K562 (cell line): ENCODE results near the gene RPAP2. TPM values are rescaled to one million over a fixed set of nuclear protein-coding genes. Genes with fewer than 3 reads are reported as not detected.

Experiments used
- ATAC-seq: fragments of 200-7000 bp; cut with Tn5 transposase; 3 replicates; pipeline ENCODE4 v1.9.1; 2020; ENCODE audit warnings: moderate library complexity
- BruUV-seq: library from RNA; stranded (reverse); fragments of 400-500 nt; replicated peaks from 2 replicates; lab custom pipeline; 2021; lab: Mats Ljungman, UMichigan
- CTCF ChIA-PET: fragments of 300-600 bp; formaldehyde crosslinking; extraction: SDS; loops from one replicate; lab custom pipeline; 2021; ENCODE audit warnings: low intra/inter-chr PET ratio; lab: Yijun Ruan, JAX
- POLR2A ChIA-PET: fragments of 300-600, 350-650 bp; sonication (Branson Sonifier 250); formaldehyde crosslinking; extraction: SDS; loops from one replicate; lab custom pipeline; 2021; ENCODE audit warnings: antibody characterized with exemption, inconsistent platforms; lab: Yijun Ruan, JAX
- DNase-seq, 4 experiments: peaks; one replicate each; pipeline versions ENCODE4 v3.0.0 to v3.0.0-alpha.2; 2011 to 2018; ENCODE audit warnings: low spot score in 3 of 4, mixed read lengths in 3 of 4; ENCODE audit errors: extremely low read depth in 1 of 4
- FAIRE-seq: peaks from 2 replicates; lab custom pipeline; 2011; peaks lifted over from hg19 to GRCh38; lab: Jason Lieb, UNC
- H2AFZ ChIP-seq: 2 replicates; pipeline ENCODE4 v1.6.0; 2011; ENCODE audit warnings: low read depth, low read length, control low read depth, inconsistent platforms
- H3K27ac ChIP-seq: fragments of 200-600 bp; 3 replicates; pipeline ENCODE4 v1.8.0; 2011; ENCODE audit warnings: low read depth, mild to moderate bottlenecking, control low read depth, inconsistent platforms, low read length, moderate library complexity, mixed read lengths; ENCODE audit errors: extremely low read depth
- H3K27me3 ChIP-seq, 2 experiments: fragments of 300-600 bp in 1 of 2; 2 replicates in 1 of 2; 3 replicates in 1 of 2; pipeline versions ENCODE4 v1.6.0 to v1.8.0; 2011; ENCODE audit warnings: inconsistent platforms in 2 of 2, low read length in 2 of 2, mild to moderate bottlenecking in 1 of 2, mixed read lengths in 1 of 2, moderate library complexity in 1 of 2; ENCODE audit not compliant: control insufficient read depth in 2 of 2, insufficient read depth in 2 of 2
- H3K36me3 ChIP-seq: fragments of 300-600 bp; 3 replicates; pipeline ENCODE4 v1.8.0; 2011; ENCODE audit warnings: mild to moderate bottlenecking, low read length, inconsistent platforms; ENCODE audit not compliant: control insufficient read depth, insufficient read depth
- H3K4me1 ChIP-seq, 2 experiments: fragments of 200-600 bp in 1 of 2; replicated peaks in 1 of 2; 2 replicates in 1 of 2; 3 replicates in 1 of 2; pipeline versions ENCODE4 v1.5.1 to v1.8.0; 2011; ENCODE audit warnings: inconsistent platforms in 2 of 2, low read length in 2 of 2, mild to moderate bottlenecking in 1 of 2, mixed read lengths in 1 of 2, moderate library complexity in 1 of 2; ENCODE audit not compliant: control insufficient read depth in 2 of 2, insufficient read depth in 2 of 2
- H3K4me2 ChIP-seq: 2 replicates; pipeline ENCODE4 v1.6.1; 2011; ENCODE audit warnings: low read length, control low read depth, inconsistent platforms, mixed read lengths; ENCODE audit not compliant: insufficient read depth
- H3K4me3 ChIP-seq: fragments of 200-600 bp; sonication (generic), shearing (Covaris generic); 2 replicates; pipeline ENCODE4 v1.5.1; 2016; ENCODE audit warnings: control low read depth, inconsistent platforms
- H3K79me2 ChIP-seq: fragments of 200-600 bp; 3 replicates; pipeline ENCODE4 v1.8.0; 2011; ENCODE audit warnings: low read length, inconsistent platforms; ENCODE audit not compliant: control insufficient read depth, insufficient read depth
- H3K9ac ChIP-seq, 2 experiments: 2 replicates each; pipeline versions ENCODE4 v1.6.0 to v1.6.1; 2011; ENCODE audit warnings: low read depth in 2 of 2, low read length in 2 of 2, control low read depth in 1 of 2, inconsistent platforms in 1 of 2, mild to moderate bottlenecking in 1 of 2, mixed read lengths in 1 of 2; ENCODE audit not compliant: insufficient read depth in 1 of 2
- H3K9me1 ChIP-seq: one replicate; pipeline ENCODE4 v1.6.0; 2011; ENCODE audit warnings: inconsistent platforms, mild to moderate bottlenecking, low read length, moderate library complexity; ENCODE audit not compliant: control insufficient read depth, insufficient read depth
- H3K9me3 ChIP-seq: replicated peaks from 2 replicates; pipeline ENCODE4 v1.5.1; 2011; ENCODE audit warnings: low read depth, low read length, inconsistent platforms; ENCODE audit not compliant: control insufficient read depth, insufficient read depth
- H4K20me1 ChIP-seq: replicated peaks from 2 replicates; pipeline ENCODE4 v1.6.1; 2011; ENCODE audit warnings: low read length, inconsistent platforms, mixed read lengths; ENCODE audit not compliant: control insufficient read depth, insufficient read depth
- BHLHE40 ChIP-seq: IDR thresholded peaks from 2 replicates; pipeline ENCODE4 v1.6.1; 2011; ENCODE audit warnings: low read length, improper control_type of control experiment
- NUFIP1 ChIP-seq: fragments of 450-650 bp; IDR thresholded peaks from 2 replicates; pipeline ENCODE4 v1.6.1; 2018; ENCODE audit not compliant: partially characterized antibody
- PHF20 ChIP-seq: fragments of 450-650 bp; IDR thresholded peaks from 2 replicates; pipeline ENCODE4 v1.6.1; 2018; ENCODE audit not compliant: partially characterized antibody
- RBBP5 ChIP-seq: fragments of 200-600 bp; sonication (generic); IDR thresholded peaks from 2 replicates; pipeline ENCODE4 v1.6.1; 2012; ENCODE audit warnings: borderline replicate concordance, mild to moderate bottlenecking, low read length, control low read depth, inconsistent platforms; ENCODE audit not compliant: insufficient read depth, poor library complexity, severe bottlenecking
- SIN3B ChIP-seq: fragments of 450-650 bp; IDR thresholded peaks from 2 replicates; pipeline ENCODE4 v1.6.1; 2017; ENCODE audit warnings: low read depth, mild to moderate bottlenecking, moderate library complexity
- TBP ChIP-seq: optimal IDR thresholded peaks from 2 replicates; pipeline ENCODE3; 2011; ENCODE audit warnings: low read depth, low read length, improper control_type of control experiment
- TCF7L2 ChIP-seq: fragments of 150-350 bp; IDR thresholded peaks from 2 replicates; pipeline ENCODE4 v1.6.1; 2016; ENCODE audit warnings: low read depth, mild to moderate bottlenecking, low read length, moderate library complexity
- XRCC4 ChIP-seq: IDR thresholded peaks from one replicate; pipeline ENCODE4 v1.6.1; 2011; ENCODE audit not compliant: insufficient read depth, insufficient read length; ENCODE audit errors: extremely low read depth
- ZBED1 ChIP-seq: IDR thresholded peaks from 2 replicates; pipeline ENCODE4 v1.6.1; 2014
- WGBS: fragments of 100-300 bp; shearing (Covaris generic); methylation state at CpG from one replicate; pipeline ENCODE4 v1.1.6; 2016; ENCODE audit warnings: low coverage, mixed read lengths; ENCODE audit not compliant: insufficient coverage; ENCODE audit errors: missing lambda C conversion rate; 5-methylcytosine and 5-hydroxymethylcytosine counted together
- in situ Hi-C: fragments of 300-500 bp; cut with MboI; formaldehyde crosslinking; loops from 4 replicates; pipeline ENCODE4 v1.15.0; 2018; ENCODE audit warnings: inconsistent platforms, mixed read lengths
- intact Hi-C: fragments of 100-400 bp; cut with micrococcal nuclease; formaldehyde crosslinking; loops from 2 replicates; pipeline ENCODE4 v1.14.2; 2022
- polyA plus RNA-seq, 8 experiments: library from polyadenylated mRNA; depleted of rRNA in 4 of 8; stranded (reverse) in 5 of 8; unstranded in 3 of 8; fragments of >200 nt; fragmentation: Nextera tagmentation in 2 of 8; fragmentation: Illumina TruSeq in 1 of 8; extraction: Ambion mirVana in 2 of 8; extraction: Trizol in 1 of 8; gene quantifications; 2 replicates each; pipeline versions ENCODE4 v1.2.1 to v1.2.3, GENCODE V29; 2011 to 2014; ENCODE audit warnings: inconsistent platforms in 1 of 8, missing spikeins in 1 of 8
- total RNA-seq, 7 experiments: library from RNA; depleted of rRNA in 6 of 7; stranded (reverse); fragments of >200 nt in 6 of 7; fragmentation: Illumina TruSeq in 2 of 7; extraction: Trizol in 2 of 7; gene quantifications; 2 replicates each; pipeline versions ENCODE4 v1.2.1 to v1.2.3, GENCODE V29; 2011 to 2021; ENCODE audit warnings: low replicate concordance in 1 of 7

RPAP2 gene
- total and polyA plus RNA-seq, 9 of the 15 experiments (the other 6 are each of a cell fraction or from before 2014, with no cell fraction given) = 6.2 to 41.7 (median 28.7) TPM

DNA sequence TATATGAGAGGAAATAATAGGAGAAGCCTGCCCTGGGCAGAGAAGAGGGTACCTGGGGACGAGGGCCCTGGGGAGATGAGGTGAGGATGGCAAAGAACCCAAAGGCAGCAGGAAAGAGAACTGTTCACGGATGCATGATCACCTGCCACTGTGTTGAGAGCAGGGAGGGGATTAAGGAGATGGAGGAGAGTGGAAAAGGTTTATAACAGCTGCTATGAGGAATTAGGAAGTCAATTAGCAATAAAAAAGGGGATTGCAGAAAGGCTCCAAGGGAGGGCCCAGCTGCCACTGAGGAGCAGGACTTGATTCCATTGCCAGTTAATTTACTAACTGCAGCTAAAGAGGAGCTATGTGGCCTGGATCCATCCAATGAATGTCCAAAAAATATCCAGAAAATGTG, 126.8 kb downstream of the RPAP2 start:
- H3K4me2 ChIP-seq = no peak overlapping the region
- no peaks in the 10 kb centered on the region for H3K79me2 ChIP-seq
- ATAC-seq = no peak
- no peak for DNase-seq
- in situ Hi-C loops = no loop called here
- no peaks in the 10 kb centered on the region for H4K20me1 ChIP-seq
- no peak for FAIRE-seq
- TF ChIP-seq XRCC4 = no peak
- no peak for TF ChIP-seq RBBP5
- no peak for TF ChIP-seq SIN3B
- TF ChIP-seq PHF20 = no peak
- TF ChIP-seq ZBED1 = no peak
- TF ChIP-seq NUFIP1 = no peak
- TF ChIP-seq TBP = no peak
- no peak for TF ChIP-seq TCF7L2
- TF ChIP-seq BHLHE40 = no peak
- no peak overlapping the region for H3K4me3 ChIP-seq
- no peaks in the 10 kb centered on the region for H3K9me1 ChIP-seq
- ChIA-PET POLR2A (interaction anchor here (0.6 to 1.3 kb wide), 2 partner anchors 17 to 108 kb away, joined by 3 to 4 read pairs; no protein-coding TSS in a partner anchor), CTCF (no interaction called here)
- no peak overlapping the region for H3K27ac ChIP-seq
- no peaks in the 10 kb centered on the region; a peak in 1 of 5 replicates for H3K27me3 ChIP-seq
- 4% methylated on average over 2 of the region's 2 CpGs for WGBS
- no peaks in the 10 kb centered on the region for H3K36me3 ChIP-seq
- intact Hi-C loops = no loop called here
- no peaks in the 10 kb centered on the region for H3K9me3 ChIP-seq
- H3K4me1 ChIP-seq = no peaks in the 10 kb centered on the region
- H2AFZ ChIP-seq = no peak overlapping the region
- no TSS peak for BruUV-seq
- no peak overlapping the region for H3K9ac ChIP-seq
